Measurements from ENCODE around the gene DYNC1H1.

- TF ChIP-seq CTCF (IDR thresholded peaks at IDR 0.05; ENCODE audit: poor library complexity) (no peak), EZH2 (IDR thresholded peaks at IDR 0.05; ENCODE audit: borderline replicate concordance) (no peak), EZH2phosphoT487 (IDR thresholded peaks at IDR 0.05; ENCODE audit: low read depth, severe bottlenecking, unreplicated experiment) (no peak)
These were observed 121.1 kb downstream of the DYNC1H1 start for GRCh38 chr14:102085488-102085887.

All from hepatocyte (in vitro differentiated cells).